Sigmoid colon (tissue), 7 donors: ENCODE data around the gene IPO13. TPM values are rescaled to one million over a fixed set of nuclear protein-coding genes. Genes with fewer than 3 reads are reported as not detected.

Experiments used
- DNase-seq: peaks from one replicate; pipeline ENCODE4 v3.0.0-alpha.2; 2019
- H3K27ac ChIP-seq, 4 donors: fragments of 200-600 bp; sonication (generic); one replicate each; pipeline ENCODE4 v1.5.1; 2016 to 2019; ENCODE audit warnings: mild to moderate bottlenecking in 1 of 4
- H3K27me3 ChIP-seq, 3 donors: fragments of 200-600 bp; sonication (generic); one replicate each; pipeline ENCODE4 v1.5.1; 2019; ENCODE audit warnings: mild to moderate bottlenecking in 1 of 3
- H3K36me3 ChIP-seq, 4 donors: fragments of 200-600 bp; sonication (generic); one replicate each; pipeline ENCODE4 v1.5.1; 2016 to 2019
- H3K4me1 ChIP-seq, 4 donors: fragments of 200-600 bp; sonication (generic); one replicate each; pipeline ENCODE4 v1.5.1; 2017 to 2019
- H3K4me3 ChIP-seq, 4 donors: fragments of 200-600 bp; sonication (generic); one replicate each; pipeline ENCODE4 v1.5.1; 2017 to 2019; ENCODE audit warnings: mild to moderate bottlenecking in 2 of 4, moderate library complexity in 1 of 4
- H3K9me3 ChIP-seq, 4 donors: fragments of 200-600 bp in 3 of 4; sonication (generic) in 3 of 4; one replicate each; pipeline versions ENCODE4 v1.5.1 to v1.6.1; 2013 to 2019
- CTCF ChIP-seq, 4 experiments: fragments of 450-650 bp in 3 of 4; fragments of 200-600 bp in 1 of 4; IDR thresholded peaks; one replicate each; pipeline ENCODE4 v1.5.1; 2016 to 2019; ENCODE audit warnings: antibody characterized with exemption in 4 of 4, mild to moderate bottlenecking in 3 of 4, moderate library complexity in 2 of 4
- EP300 ChIP-seq, 4 donors: sonication (generic); formaldehyde crosslinking; IDR thresholded peaks; one replicate each; pipeline ENCODE4 v1.6.1; 2017; ENCODE audit warnings: antibody characterized with exemption in 4 of 4
- POLR2A ChIP-seq, 2 donors: fragments of 450-650 bp; IDR thresholded peaks; one replicate each; pipeline ENCODE4 v1.6.1; 2016; ENCODE audit warnings: antibody characterized with exemption in 2 of 2, mild to moderate bottlenecking in 2 of 2, moderate library complexity in 2 of 2
- POLR2AphosphoS5 ChIP-seq, 4 donors: sonication (generic); formaldehyde crosslinking; IDR thresholded peaks; one replicate each; pipeline ENCODE4 v1.6.1; 2017; ENCODE audit warnings: antibody characterized with exemption in 4 of 4
- WGBS, 2 donors: extraction: QIAGEN DNeasy Blood & Tissue Kit; methylation state at CpG; one replicate each; pipeline ENCODE4 v1.1.7; 2013; 5-methylcytosine and 5-hydroxymethylcytosine counted together
- intact Hi-C: fragments of 100-400 bp; cut with DNase I; formaldehyde crosslinking; loops from one replicate; pipeline ENCODE4 v1.15.1; 2023
- polyA plus RNA-seq, 3 donors: library from polyadenylated mRNA; stranded (reverse); fragments of 200-250 nt; gene quantifications; one replicate each; pipeline ENCODE4 v1.2.3, GENCODE V29; 2013
- total RNA-seq, 4 donors: library from RNA; depleted of rRNA; stranded (reverse); fragments of >200 nt; gene quantifications; one replicate each; pipeline ENCODE4 v1.1.0, GENCODE V29; 2016
- donor health status: healthy with polysubstance abuse.
- donor health status: Bipolar disorder and iron deficiency.
- donor health status: healthy.

The IPO13 gene
- total and polyA plus RNA-seq, 7 donors: 9.6 to 27.1 (median 16.1) TPM

- H3K4me1 ChIP-seq: peaks cover 0 to 37% (median 29%) of the 10 kb centered on the region in 4 donors
- peaks cover 0 to 25% (median 5%) of the 10 kb centered on the region in 4 donors for H3K36me3 ChIP-seq
Measured at GRCh38 chr1:43982241-43982640, 35.5 kb downstream of the IPO13 start.

GRCh38 chr1:43982808-43983207 is 36.1 kb downstream of the IPO13 start:
- intact Hi-C loops: no loop called here
- H3K4me3 ChIP-seq: no peak overlapping the region
- no peak overlapping the region for H3K27ac ChIP-seq
- no peak for DNase-seq
- H3K36me3 ChIP-seq: peaks cover 0 to 20% (median 4%) of the 10 kb centered on the region in 4 donors
- WGBS, 2 donors: 90 to 93% methylated on average over 15 of the region's 15 CpGs
- no peaks in the 10 kb centered on the region for H3K9me3 ChIP-seq
- peaks cover 0 to 33% (median 25%) of the 10 kb centered on the region in 4 donors for H3K4me1 ChIP-seq
- TF ChIP-seq POLR2A (IDR thresholded peaks at IDR 0.05) (no peak), POLR2AphosphoS5 (IDR thresholded peaks at IDR 0.05) (no peak), EP300 (IDR thresholded peaks at IDR 0.05) (no peak), CTCF (IDR thresholded peaks at IDR 0.05) (no peak)
- no peaks in the 10 kb centered on the region for H3K27me3 ChIP-seq

More at GRCh38 chr1:43982241-43982640, 35.5 kb downstream of the IPO13 start:
- intact Hi-C loops: no loop called here
- DNase-seq: no peak
- no peak for TF ChIP-seq EP300 (IDR thresholded peaks at IDR 0.05)
- no peak for TF ChIP-seq POLR2AphosphoS5 (IDR thresholded peaks at IDR 0.05)
- no peak for TF ChIP-seq CTCF (IDR thresholded peaks at IDR 0.05)
- TF ChIP-seq POLR2A (IDR thresholded peaks at IDR 0.05): no peak
- Histone ChIP-seq H3K27ac (no peak overlapping the region), H3K27me3 (no peaks in the 10 kb centered on the region), H3K9me3 (no peaks in the 10 kb centered on the region), H3K4me3 (no peak overlapping the region)
- WGBS, 2 donors: 95% methylated on average over 8 of the region's 8 CpGs

- H3K27ac ChIP-seq: no peak overlapping the region
- H3K4me1 ChIP-seq: peaks cover 0 to 28% (median 21%) of the 10 kb centered on the region in 4 donors
- no peak for TF ChIP-seq POLR2A (IDR thresholded peaks at IDR 0.05)
- TF ChIP-seq CTCF (IDR thresholded peaks at IDR 0.05): no peak
- TF ChIP-seq POLR2AphosphoS5 (IDR thresholded peaks at IDR 0.05): no peak
- TF ChIP-seq EP300 (IDR thresholded peaks at IDR 0.05): no peak
- H3K36me3 ChIP-seq: peaks cover 0 to 14% (median 3%) of the 10 kb centered on the region in 4 donors
- DNase-seq: no peak
- WGBS, 2 donors: 87 to 89% methylated on average over 12 of the region's 12 CpGs
- H3K27me3 ChIP-seq: no peaks in the 10 kb centered on the region
- no peak overlapping the region for H3K4me3 ChIP-seq
- intact Hi-C loops: no loop called here
- H3K9me3 ChIP-seq: no peaks in the 10 kb centered on the region
Measured at GRCh38 chr1:43983253-43983899, 36.6 kb downstream of the IPO13 start.

- H3K36me3 ChIP-seq: peaks cover 0 to 14% (median 3%) of the 10 kb centered on the region in 4 donors
- no peak overlapping the region for H3K4me3 ChIP-seq
- no peak for DNase-seq
- no peaks in the 10 kb centered on the region for H3K9me3 ChIP-seq
- WGBS, 2 donors: 94 to 98% methylated on average over 16 of the region's 16 CpGs
- H3K4me1 ChIP-seq: peaks cover 0 to 17% (median 13%) of the 10 kb centered on the region in 4 donors
- no peak for TF ChIP-seq POLR2AphosphoS5 (IDR thresholded peaks at IDR 0.05)
- TF ChIP-seq POLR2A (IDR thresholded peaks at IDR 0.05): no peak
- TF ChIP-seq CTCF (IDR thresholded peaks at IDR 0.05): no peak
- TF ChIP-seq EP300 (IDR thresholded peaks at IDR 0.05): no peak
- H3K27me3 ChIP-seq: no peaks in the 10 kb centered on the region
- H3K27ac ChIP-seq: no peak overlapping the region
- intact Hi-C loops: no loop called here
Measured at GRCh38 chr1:43984855-43985254, 38.1 kb downstream of the IPO13 start.
